NCI-H1436 treated with DMSO at 0.1 percent for 48 hours (cell line): Measurements from ENCODE around the gene RASL11A.
"Not testable (repeated sequence)": the region's sequence is repeated elsewhere in the genome, so short reads cannot be mapped to it uniquely, and the experiment has no call there.

Source experiments
- DNase-seq: peaks from one replicate; lab custom pipeline; 2025; lab: John Stamatoyannopoulos, UW

Gene RASL11A

GRCh38 chr13:27300941-27301586 is 30.4 kb downstream of the RASL11A start:
- no peak for DNase-seq

- DNase-seq = no peak
Measured at GRCh38 chr13:27302643-27303262, 32.1 kb downstream of the RASL11A start.

GRCh38 chr13:27304099-27304498 is 33.5 kb downstream of the RASL11A start:
- no peak for DNase-seq

GRCh38 chr13:27304611-27305010 is 34.0 kb downstream of the RASL11A start:
- no peak for DNase-seq

GRCh38 chr13:27306364-27306763 is 35.7 kb downstream of the RASL11A start:
- no peak for DNase-seq

- DNase-seq = no peak
Measured at GRCh38 chr13:27308941-27309340, 38.3 kb downstream of the RASL11A start.

- no peak for DNase-seq
Measured at GRCh38 chr13:27309401-27309958, 38.9 kb downstream of the RASL11A start.

- no peak for DNase-seq
Measured at GRCh38 chr13:27309967-27310598, 39.5 kb downstream of the RASL11A start.

GRCh38 chr13:27310946-27311345 is 40.3 kb downstream of the RASL11A start:
- no peak for DNase-seq

- no peak for DNase-seq
Measured at GRCh38 chr13:27311518-27312210, 41.0 kb downstream of the RASL11A start.

GRCh38 chr13:27313770-27314169 is 43.1 kb downstream of the RASL11A start:
- DNase-seq = no peak

- DNase-seq = no peak
Measured at GRCh38 chr13:27319404-27319803, 48.8 kb downstream of the RASL11A start.

GRCh38 chr13:27321468-27322431 is 51.1 kb downstream of the RASL11A start:
- no peak for DNase-seq

GRCh38 chr13:27322443-27322842 is 51.8 kb downstream of the RASL11A start:
- DNase-seq = not testable (repeated sequence)
